H1 (cell line): ENCODE results near the gene C1RL. TPM values are rescaled to one million over a fixed set of nuclear protein-coding genes. Genes with fewer than 3 reads are reported as not detected.

Experiments
- CTCF ChIA-PET: fragments of 300-600 bp; sonication (Branson Sonifier 250); formaldehyde crosslinking; loops from one replicate; lab custom pipeline; 2021; ENCODE audit not compliant: partially characterized antibody; lab: Charles Lee
- POLR2A ChIA-PET: fragments of 300-600 bp; sonication (Branson Sonifier 250); formaldehyde crosslinking; loops from one replicate; lab custom pipeline; 2021; ENCODE audit warnings: inconsistent platforms; ENCODE audit not compliant: partially characterized antibody; lab: Charles Lee
- DNase-seq, 2 experiments: peaks; one replicate each; pipeline versions ENCODE4 v3.0.0 to v3.0.0-alpha.2; 2010 to 2022; ENCODE audit warnings: low spot score in 2 of 2, low read depth in 1 of 2, mixed read lengths in 1 of 2
- FAIRE-seq: peaks from 2 replicates; lab custom pipeline; 2011; peaks lifted over from hg19 to GRCh38; lab: Jason Lieb, UNC
- H2AFZ ChIP-seq: 2 replicates; pipeline ENCODE4 v1.8.1; 2012; ENCODE audit warnings: low read length, inconsistent platforms
- H2AK5ac ChIP-seq: 2 replicates; pipeline ENCODE4 v1.6.1; 2013; ENCODE audit warnings: low read depth, low read length
- H2BK120ac ChIP-seq: replicated peaks from 2 replicates; pipeline ENCODE3; 2013; ENCODE audit warnings: low read depth, low read length, inconsistent platforms
- H2BK12ac ChIP-seq: 2 replicates; pipeline ENCODE4 v1.6.1; 2013; ENCODE audit warnings: low read depth, low read length
- H2BK15ac ChIP-seq: 2 replicates; pipeline ENCODE4 v1.6.1; 2013; ENCODE audit warnings: low read length
- H2BK20ac ChIP-seq: 2 replicates; pipeline ENCODE4 v1.6.1; 2013; ENCODE audit warnings: low read length
- H2BK5ac ChIP-seq: 2 replicates; pipeline ENCODE4 v1.6.1; 2013; ENCODE audit warnings: low read depth, low read length
- H3K14ac ChIP-seq: 2 replicates; pipeline ENCODE4 v1.6.1; 2013; ENCODE audit warnings: inconsistent platforms; ENCODE audit not compliant: insufficient read length
- H3K18ac ChIP-seq: 2 replicates; pipeline ENCODE4 v1.6.1; 2013; ENCODE audit warnings: low read length; ENCODE audit errors: extremely low read depth
- H3K23ac ChIP-seq: 2 replicates; pipeline ENCODE4 v1.6.1; 2013; ENCODE audit warnings: inconsistent platforms; ENCODE audit not compliant: insufficient read length
- H3K23me2 ChIP-seq: 2 replicates; pipeline ENCODE4 v1.6.1; 2013; ENCODE audit warnings: low read depth, low read length
- H3K27ac ChIP-seq: 2 replicates; pipeline ENCODE4 v1.6.1; 2011; ENCODE audit warnings: low read depth, low read length, inconsistent platforms
- H3K27me3 ChIP-seq, 4 experiments: replicated peaks in 1 of 4; 1 replicate in 1 of 4; 2 replicates in 3 of 4; pipeline versions ENCODE4 v1.6.1 to v1.8.1; 2011 to 2013; ENCODE audit warnings: low read length in 3 of 4, mild to moderate bottlenecking in 3 of 4, inconsistent platforms in 2 of 4, mixed read lengths in 2 of 4, moderate library complexity in 1 of 4; ENCODE audit not compliant: control insufficient read depth in 3 of 4, insufficient read depth in 3 of 4; ENCODE audit errors: extremely low read depth in 1 of 4
- H3K36me3 ChIP-seq, 4 experiments: 2 replicates each; pipeline versions ENCODE4 v1.6.1 to v1.8.1; 2011 to 2013; ENCODE audit warnings: mild to moderate bottlenecking in 4 of 4, low read length in 3 of 4, moderate library complexity in 2 of 4, control low read depth in 1 of 4, inconsistent platforms in 1 of 4; ENCODE audit not compliant: insufficient read depth in 4 of 4, control insufficient read depth in 2 of 4
- H3K4ac ChIP-seq: replicated peaks from 2 replicates; pipeline ENCODE3; 2013; ENCODE audit warnings: low read length, low read depth, mixed read lengths, inconsistent platforms; ENCODE audit not compliant: insufficient read length
- H3K4me1 ChIP-seq, 4 experiments: replicated peaks in 1 of 4; 1 replicate in 1 of 4; 2 replicates in 3 of 4; pipeline versions ENCODE4 v1.6.1 to v1.8.1; 2011 to 2013; ENCODE audit warnings: low read length in 3 of 4, inconsistent platforms in 2 of 4, mixed read lengths in 1 of 4; ENCODE audit not compliant: insufficient read depth in 4 of 4, control insufficient read depth in 3 of 4
- H3K4me2 ChIP-seq, 2 experiments: 2 replicates each; pipeline versions ENCODE4 v1.6.1 to v1.8.1; 2011 to 2013; ENCODE audit warnings: low read depth in 2 of 2, low read length in 2 of 2, control low read depth in 1 of 2, inconsistent platforms in 1 of 2, mild to moderate bottlenecking in 1 of 2; ENCODE audit not compliant: insufficient read depth in 1 of 2
- H3K4me3 ChIP-seq, 4 experiments: fragments of 200-600, 300-600 bp in 1 of 4; sonication (generic), shearing (Covaris generic), sonication (Bioruptor Twin) in 1 of 4; 2 replicates each; pipeline versions ENCODE4 v1.5.1 to v1.8.1; 2011 to 2016; ENCODE audit warnings: low read length in 4 of 4, low read depth in 3 of 4, control low read depth in 2 of 4, inconsistent platforms in 2 of 4, mild to moderate bottlenecking in 2 of 4, mixed read lengths in 1 of 4, moderate library complexity in 1 of 4; ENCODE audit not compliant: insufficient read depth in 2 of 4; ENCODE audit errors: extremely low read depth in 1 of 4
- H3K56ac ChIP-seq: replicated peaks from 2 replicates; pipeline ENCODE3; 2013; ENCODE audit warnings: low read depth, mild to moderate bottlenecking, mixed read lengths, low read length, inconsistent platforms; ENCODE audit not compliant: insufficient read length
- H3K79me1 ChIP-seq: 2 replicates; pipeline ENCODE4 v1.6.1; 2013; ENCODE audit warnings: low read depth, low read length, control low read depth
- H3K79me2 ChIP-seq, 2 experiments: 2 replicates each; pipeline versions ENCODE4 v1.6.1 to v1.8.1; 2012 to 2013; ENCODE audit warnings: low read length in 2 of 2, mild to moderate bottlenecking in 2 of 2, inconsistent platforms in 1 of 2; ENCODE audit not compliant: insufficient read depth in 2 of 2, control insufficient read depth in 1 of 2
- H3K9ac ChIP-seq, 4 experiments: replicated peaks in 1 of 4; 1 replicate in 1 of 4; 2 replicates in 3 of 4; pipeline versions ENCODE4 v1.6.1 to v1.8.1; 2011 to 2013; ENCODE audit warnings: low read depth in 3 of 4, low read length in 3 of 4, control low read depth in 2 of 4, mild to moderate bottlenecking in 2 of 4, moderate library complexity in 2 of 4, inconsistent platforms in 1 of 4; ENCODE audit errors: extremely low read depth in 1 of 4
- H3K9me3 ChIP-seq, 2 experiments: 2 replicates each; pipeline versions ENCODE4 v1.6.1 to v1.8.1; 2012 to 2013; ENCODE audit warnings: mild to moderate bottlenecking in 2 of 2, moderate library complexity in 2 of 2, control low read depth in 1 of 2, inconsistent platforms in 1 of 2, low read depth in 1 of 2, low read length in 1 of 2, mixed read lengths in 1 of 2; ENCODE audit not compliant: insufficient read depth in 2 of 2
- H4K20me1 ChIP-seq, 2 experiments: replicated peaks in 1 of 2; 2 replicates each; pipeline versions ENCODE3 to v1.8.1; 2011 to 2013; ENCODE audit warnings: inconsistent platforms in 2 of 2, low read length in 2 of 2, mild to moderate bottlenecking in 1 of 2; ENCODE audit not compliant: insufficient read depth in 2 of 2, control insufficient read depth in 1 of 2
- H4K5ac ChIP-seq: 2 replicates; pipeline ENCODE4 v1.6.1; 2013; ENCODE audit warnings: low read length, low read depth, mixed read lengths, inconsistent platforms; ENCODE audit not compliant: insufficient read length
- H4K8ac ChIP-seq: 2 replicates; pipeline ENCODE4 v1.8.0; 2013; ENCODE audit warnings: mild to moderate bottlenecking, moderate library complexity, low read length, inconsistent platforms; ENCODE audit not compliant: insufficient read depth; ENCODE audit errors: extremely low read depth
- H4K91ac ChIP-seq: replicated peaks from 2 replicates; pipeline ENCODE3; 2013; ENCODE audit warnings: low read length, mixed read lengths, inconsistent platforms; ENCODE audit not compliant: insufficient read length
- ASH2L ChIP-seq: fragments of 200-600, 300-600 bp; sonication (generic); IDR thresholded peaks from one replicate; pipeline ENCODE4 v1.7.1; 2017; ENCODE audit warnings: low read length
- CHD1 ChIP-seq: IDR thresholded peaks from 2 replicates; pipeline ENCODE4 v1.6.1; 2012; ENCODE audit warnings: low read depth, low read length, improper control_type of control experiment
- EGR1 ChIP-seq: IDR thresholded peaks from 2 replicates; pipeline ENCODE4 v1.6.1; 2011; ENCODE audit warnings: low read depth, low read length, borderline replicate concordance
- GABPA ChIP-seq: IDR thresholded peaks from 2 replicates; pipeline ENCODE4 v1.6.1; 2011; ENCODE audit warnings: mild to moderate bottlenecking, low read length, moderate library complexity, borderline replicate concordance; ENCODE audit not compliant: insufficient read depth
- GTF2F1 ChIP-seq: IDR thresholded peaks from 2 replicates; pipeline ENCODE4 v1.6.1; 2012; ENCODE audit warnings: low read depth, low read length, improper control_type of control experiment, borderline replicate concordance
- KDM1A ChIP-seq: fragments of 200-600, 300-600 bp; sonication (generic); IDR thresholded peaks from 2 replicates; pipeline ENCODE4 v1.7.1; 2016; ENCODE audit warnings: mild to moderate bottlenecking, low read length, borderline replicate concordance
- SP2 ChIP-seq: IDR thresholded peaks from 2 replicates; pipeline ENCODE4 v1.6.1; 2012; ENCODE audit warnings: mild to moderate bottlenecking, low read length, inconsistent platforms
- SUZ12 ChIP-seq: fragments of 200-600 bp; sonication (generic); IDR thresholded peaks from 2 replicates; pipeline ENCODE4 v1.6.1; 2012; ENCODE audit warnings: mild to moderate bottlenecking, inconsistent platforms, low read length, moderate library complexity, mixed read lengths
- WGBS, 2 experiments: shearing (Covaris generic) in 1 of 2; methylation state at CpG; one replicate each; pipeline versions ENCODE4 v1.1.6 to v1.1.7; 2013 to 2015; ENCODE audit warnings: low lambda C conversion rate in 2 of 2, mixed read lengths in 2 of 2, inconsistent platforms in 1 of 2, low coverage in 1 of 2, missing lambda C conversion rate in 1 of 2; ENCODE audit not compliant: insufficient replicate concordance in 2 of 2, insufficient coverage in 1 of 2, insufficient read length in 1 of 2; ENCODE audit errors: extremely low coverage in 1 of 2, missing lambda C conversion rate in 1 of 2; 5-methylcytosine and 5-hydroxymethylcytosine counted together
- long read RNA-seq, 2 experiments: library from RNA in 1 of 2; library from capped mRNA in 1 of 2; stranded (forward); transcript quantifications; one replicate each; pipeline ENCODE4 v2.0.0, GENCODE V29; 2021; ENCODE audit warnings: inconsistent platforms in 1 of 2
- polyA minus RNA-seq, 3 experiments: library from RNA; depleted of rRNA, polyadenylated mRNA; stranded (reverse); fragments of >200 nt; gene quantifications; 1 replicate in 2 of 3; 2 replicates in 1 of 3; pipeline ENCODE4 v1.2.3, GENCODE V29; 2011
- polyA plus RNA-seq, 7 experiments: library from polyadenylated mRNA; depleted of rRNA in 3 of 7; stranded (reverse) in 5 of 7; unstranded in 2 of 7; fragments of >200 nt in 5 of 7; fragments of 200-250 nt in 2 of 7; gene quantifications; 1 replicate in 5 of 7; 2 replicates in 1 of 7; 4 replicates in 1 of 7; pipeline versions ENCODE4 v1.2.1 to v1.2.3, GENCODE V29; 2011 to 2013; ENCODE audit warnings: missing spikeins in 2 of 7, mixed read lengths in 2 of 7
- total RNA-seq: library from RNA; stranded (reverse); fragmentation: NEBNext Ultra II Directional; extraction: Animal tissue kit (Norgen Biotek cat#: 25700); gene quantifications from 2 replicates; pipeline ENCODE4 v1.2.1, GENCODE V29; 2021

The C1RL gene
- total RNA-seq: 11.4 and 14.7 TPM in 2 replicates
- 15.5 and 16.7 TPM in 2 replicates for polyA plus RNA-seq (2011; rRNA removed)
- 14.0 TPM for polyA plus RNA-seq (2011; cell fraction: cytosol; rRNA removed)
- 18.4 TPM for polyA plus RNA-seq (2011; cell fraction: nucleus; rRNA removed)
- polyA plus RNA-seq (2012, experiment 1 of 2): 8.1 to 14.1 TPM (median 12.9 TPM) in 4 replicates
- polyA plus RNA-seq (2012, experiment 2 of 2): 8.0 TPM
- polyA plus RNA-seq (2013, experiment 1 of 2): 11.8 TPM
- 16.2 TPM for polyA plus RNA-seq (2013, experiment 2 of 2)
- 17.1 and 17.6 TPM in 2 replicates for polyA minus RNA-seq (2011; rRNA and poly(A)+ RNA removed)
- 13.9 TPM for polyA minus RNA-seq (2011; cell fraction: cytosol; rRNA and poly(A)+ RNA removed)
- polyA minus RNA-seq (2011; cell fraction: nucleus; rRNA and poly(A)+ RNA removed): 15.1 TPM
- long read RNA-seq, experiment 1, partial matches to known transcripts: 1 of 5 reads
- long read RNA-seq, experiment 1, other reads (novel, unspliced or antisense): 3 of 5 reads
- long read RNA-seq, experiment 2, partial matches to known transcripts: 0 of 2 reads
- long read RNA-seq, experiment 2, other reads (novel, unspliced or antisense): 2 of 2 reads

GRCh38 chr12:7108796-7109571 lies at the start of gene C1RL:
TSS of gene C1RL (minus strand) at chr12:7109214. CDS start at chr12:7109180, 34 bp downstream.
- 22% methylated on average over 19 of the region's 23 CpGs; no CpG with 5 or more reads in 1 of the 2 experiments for WGBS, 2 experiments
- POLR2A ChIA-PET: interaction anchor here (0.6 to 4.9 kb wide), 24 partner anchors 9 to 242 kb away, joined by 3 to 42 read pairs (median 6); partner anchors contain the start of genes C12orf57, C1R, C1S and CLSTN3
- no peaks in the 10 kb centered on the region for H3K27me3 ChIP-seq
- peaks cover 0 to 1% of the 10 kb centered on the region in 2 experiments for H4K20me1 ChIP-seq
- peaks cover 0 to 3% of the 10 kb centered on the region in 2 experiments; a peak in 2 of 4 replicates for H3K9me3 ChIP-seq
- peak within 1 kb of the TSS; percentile 92 for H4K5ac ChIP-seq
- peak within 1 kb of the TSS; percentile 91 for H4K8ac ChIP-seq
- no peak within 1 kb of the TSS for H3K23ac ChIP-seq
- no peak for FAIRE-seq
- peak within 1 kb of the TSS; percentile 75; the same call in 1 of the 2 replicates for H2BK20ac ChIP-seq
- H3K56ac ChIP-seq: peak within 1 kb of the TSS; percentile 63
- H3K79me1 ChIP-seq: no peaks in the 10 kb centered on the region
- H3K27ac ChIP-seq: peak within 1 kb of the TSS; percentile 13; the same call in 1 of the 2 replicates
- peak within 1 kb of the TSS; percentile 81 for H3K18ac ChIP-seq
- no peak within 1 kb of the TSS for H3K4ac ChIP-seq
- peak within 1 kb of the TSS; percentile 31; the same call in 1 of the 2 replicates for H2BK15ac ChIP-seq
- H2BK12ac ChIP-seq: peak within 1 kb of the TSS; percentile 62
- no peaks in the 10 kb centered on the region for H3K79me2 ChIP-seq
- peak within 1 kb of the TSS; percentile 78 to 84 for H3K4me2 ChIP-seq
- 0 out of 7 replicates have a peak, but pooled peaks cover 0 to 2% (median 0%) of the 10 kb centered on the region in 4 experiments for H3K4me1 ChIP-seq
- peak within 1 kb of the TSS; percentile 92 for H4K91ac ChIP-seq
- no peak within 1 kb of the TSS for H2AK5ac ChIP-seq
- H3K23me2 ChIP-seq: peaks cover 4% of the 10 kb centered on the region
- peak within 1 kb of the TSS; percentile 95 for H3K14ac ChIP-seq
- peak within 1 kb of the TSS; percentile 57 to 75 (median 70); a peak in 6 of 7 replicates for H3K9ac ChIP-seq
- H3K4me3 ChIP-seq: peak within 1 kb of the TSS; percentile 63 to 80 (median 75)
- no peaks in the 10 kb centered on the region; a peak in 1 of 8 replicates for H3K36me3 ChIP-seq
- H2AFZ ChIP-seq: no peak within 1 kb of the TSS; the same call in 1 of the 2 replicates
- H2BK5ac ChIP-seq: peak within 1 kb of the TSS; percentile 53; the same call in 1 of the 2 replicates
- peak; percentile 53 to 99 for DNase-seq
- peak within 1 kb of the TSS; percentile 58 for H2BK120ac ChIP-seq
- CTCF ChIA-PET: interaction anchor here (0.6 to 4.2 kb wide), 49 partner anchors 9 to 322 kb away, joined by 3 to 51 read pairs (median 5); partner anchors contain the start of genes C12orf57, C1R, C1S and CLSTN3
- TF ChIP-seq CHD1: no peak
- TF ChIP-seq GTF2F1: no peak
- no peak for TF ChIP-seq EGR1
- no peak for TF ChIP-seq SP2
- TF ChIP-seq ASH2L: no peak
- TF ChIP-seq KDM1A: no peak
- TF ChIP-seq GABPA: no peak
- no peak for TF ChIP-seq SUZ12
